Upper lobe of left lung (tissue), 6 donors: ENCODE results near the gene UNC5A. TPM values are rescaled to one million over a fixed set of nuclear protein-coding genes. Genes with fewer than 3 reads are reported as not detected.

Source experiments
- ATAC-seq, 2 donors: fragments of 200-7000 bp; cut with Tn5 transposase; one replicate each; pipeline ENCODE4 v1.9.1; 2022; ENCODE audit warnings: mild to moderate bottlenecking in 2 of 2, moderate library complexity in 2 of 2; ENCODE audit not compliant: low FRiP score in 2 of 2
- DNase-seq, 2 donors: peaks; one replicate each; pipeline ENCODE4 v3.0.0-alpha.2; 2019 to 2020
- H3K27ac ChIP-seq, 4 donors: fragments of 200-600 bp; sonication (generic); one replicate each; pipeline ENCODE4 v1.5.1; 2016 to 2019
- H3K27me3 ChIP-seq, 4 donors: fragments of 200-600 bp; sonication (generic); one replicate each; pipeline ENCODE4 v1.5.1; 2017 to 2019
- H3K36me3 ChIP-seq, 4 donors: fragments of 200-600 bp; sonication (generic); one replicate each; pipeline ENCODE4 v1.5.1; 2016 to 2019
- H3K4me1 ChIP-seq, 4 donors: fragments of 200-600 bp; sonication (generic); one replicate each; pipeline ENCODE4 v1.5.1; 2018 to 2019
- H3K4me3 ChIP-seq, 4 donors: fragments of 200-600 bp; sonication (generic); one replicate each; pipeline ENCODE4 v1.5.1; 2017 to 2019; ENCODE audit warnings: mild to moderate bottlenecking in 2 of 4, moderate library complexity in 1 of 4
- H3K9me3 ChIP-seq, 4 donors: fragments of 200-600 bp; sonication (generic); one replicate each; pipeline ENCODE4 v1.5.1; 2018 to 2019
- CTCF ChIP-seq, 6 experiments: fragments of 450-650 bp in 4 of 6; fragments of 200-600 bp in 2 of 6; sonication (generic) in 2 of 6; IDR thresholded peaks; one replicate each; pipeline ENCODE4 v1.5.1; 2016 to 2019; ENCODE audit warnings: antibody characterized with exemption in 6 of 6
- EP300 ChIP-seq, 4 donors: sonication (generic); formaldehyde crosslinking; IDR thresholded peaks; one replicate each; pipeline ENCODE4 v1.5.1; 2017; ENCODE audit warnings: antibody characterized with exemption in 4 of 4, control low read depth in 2 of 4
- POLR2A ChIP-seq, 4 donors: fragments of 450-650 bp; IDR thresholded peaks; one replicate each; pipeline ENCODE4 v1.5.1; 2016 to 2017; ENCODE audit warnings: antibody characterized with exemption in 4 of 4, mild to moderate bottlenecking in 2 of 4
- POLR2AphosphoS5 ChIP-seq, 2 donors: sonication (generic); formaldehyde crosslinking; IDR thresholded peaks; one replicate each; pipeline ENCODE4 v1.5.1; 2017; ENCODE audit warnings: antibody characterized with exemption in 2 of 2
- WGBS, 2 donors: methylation state at CpG; one replicate each; pipeline ENCODE4 v1.1.5; 2017 to 2018; 5-methylcytosine and 5-hydroxymethylcytosine counted together
- total RNA-seq, 6 donors: library from RNA; depleted of rRNA in 4 of 6; stranded (reverse); fragments of >200 nt in 4 of 6; gene quantifications; one replicate each; pipeline versions ENCODE4 v1.1.0 to v1.2.1, GENCODE V29; 2016 to 2021
- donor health status: DM: no; HTN: no; CAD: no; lungs with moderate emphysema.
- donor health status: DM: no; HTN: yes; CAD: no; lungs with severe emphysema.

Gene UNC5A
- total RNA-seq, 6 donors from 2014 or later: 0.20 to 1.0 (median 0.39) TPM; not detected in 1

- H3K9me3 ChIP-seq: no peaks in the 10 kb centered on the region
- no peaks in the 10 kb centered on the region for H3K4me1 ChIP-seq
- peaks cover 0 to 4% (median 0%) of the 10 kb centered on the region in 4 donors for H3K27me3 ChIP-seq
- no peaks in the 10 kb centered on the region for H3K36me3 ChIP-seq
- 39 to 63% methylated on average over 7 to 18 of the region's 18 CpGs for WGBS, 2 donors
- no peak for ATAC-seq
- no peak overlapping the region for H3K27ac ChIP-seq
- no peak overlapping the region for H3K4me3 ChIP-seq
- TF ChIP-seq EP300 (IDR thresholded peaks at IDR 0.05) (no peak), POLR2AphosphoS5 (IDR thresholded peaks at IDR 0.05) (no peak), CTCF (IDR thresholded peaks at IDR 0.05) (no peak)
- DNase-seq: no peak
Observed at GRCh38 chr5:176847148-176847547, 36.8 kb downstream of the UNC5A start.

GRCh38 chr5:176847726-176848290 is 37.4 kb downstream of the UNC5A start:
- no peak for DNase-seq
- 76 to 81% methylated on average over 6 to 13 of the region's 13 CpGs for WGBS, 2 donors
- H3K27me3 ChIP-seq: peaks cover 0 to 4% (median 0%) of the 10 kb centered on the region in 4 donors

GRCh38 chr5:176848651-176849050 is 38.3 kb downstream of the UNC5A start:
- H3K27me3 ChIP-seq: peaks cover 0 to 4% (median 0%) of the 10 kb centered on the region in 4 donors

More at GRCh38 chr5:176847726-176848290, 37.4 kb downstream of the UNC5A start:
- no peak for TF ChIP-seq EP300 (IDR thresholded peaks at IDR 0.05)
- no peak for TF ChIP-seq POLR2AphosphoS5 (IDR thresholded peaks at IDR 0.05)
- no peak for TF ChIP-seq CTCF (IDR thresholded peaks at IDR 0.05)
- no peak for TF ChIP-seq POLR2A (IDR thresholded peaks at IDR 0.05)
- Histone ChIP-seq H3K27ac (no peak overlapping the region), H3K4me3 (no peak overlapping the region), H3K36me3 (no peaks in the 10 kb centered on the region), H3K4me1 (no peaks in the 10 kb centered on the region), H3K9me3 (no peaks in the 10 kb centered on the region)
- ATAC-seq: no peak

GRCh38 chr5:176849611-176850227 is 39.4 kb downstream of the UNC5A start:
- Histone ChIP-seq H3K4me1 (no peaks in the 10 kb centered on the region), H3K9me3 (no peaks in the 10 kb centered on the region), H3K27ac (no peak overlapping the region), H3K36me3 (no peaks in the 10 kb centered on the region), H3K4me3 (no peak overlapping the region), H3K27me3 (peaks cover 0 to 4% (median 0%) of the 10 kb centered on the region in 4 donors)
- ATAC-seq: no peak
- TF ChIP-seq POLR2A (IDR thresholded peaks at IDR 0.05) (no peak), CTCF (IDR thresholded peaks at IDR 0.05) (no peak), POLR2AphosphoS5 (IDR thresholded peaks at IDR 0.05) (no peak), EP300 (IDR thresholded peaks at IDR 0.05) (no peak)
- DNase-seq: no peak
- 67 to 74% methylated on average over 4 to 7 of the region's 7 CpGs for WGBS, 2 donors

More at GRCh38 chr5:176848651-176849050, 38.3 kb downstream of the UNC5A start:
- Histone ChIP-seq H3K4me1 (no peaks in the 10 kb centered on the region), H3K27ac (no peak overlapping the region), H3K9me3 (no peaks in the 10 kb centered on the region), H3K36me3 (no peaks in the 10 kb centered on the region), H3K4me3 (no peak overlapping the region)
- peak in 1 of 2 donors; percentile 72 for DNase-seq
- TF ChIP-seq EP300 (IDR thresholded peaks at IDR 0.05): no peak
- no peak for TF ChIP-seq CTCF (IDR thresholded peaks at IDR 0.05)
- no peak for TF ChIP-seq POLR2A (IDR thresholded peaks at IDR 0.05)
- TF ChIP-seq POLR2AphosphoS5 (IDR thresholded peaks at IDR 0.05): no peak
- 79 to 100% methylated on average over 2 to 12 of the region's 13 CpGs for WGBS, 2 donors
- ATAC-seq: no peak
